ENCODE data around the gene OCA2.

Gene OCA2

DNA sequence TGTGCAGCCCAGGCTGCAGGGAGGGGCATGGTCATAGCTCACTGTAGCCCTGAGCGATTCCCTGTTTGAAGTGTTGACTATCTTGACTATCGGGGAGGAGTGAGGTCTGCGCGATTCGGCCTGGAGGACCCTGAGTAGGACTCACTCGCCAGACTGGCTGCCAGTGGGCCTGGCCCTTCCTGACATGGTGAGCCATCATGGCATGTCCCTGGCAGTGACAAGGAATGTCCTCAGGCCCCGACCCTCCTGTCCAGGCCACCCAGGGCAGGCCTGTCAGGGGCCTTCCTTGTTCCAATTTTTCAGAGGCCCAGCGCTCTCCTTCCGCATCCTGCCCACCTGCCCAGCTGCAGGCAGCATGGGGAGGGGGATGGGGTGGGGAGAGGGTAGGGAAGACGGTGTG is 5.2 kb upstream of the OCA2 start:
- H3K4me3 ChIP-seq (replicated peaks in 1 of 2; ENCODE audit: low read depth in 2 of 2, low read length in 2 of 2), result no peak overlapping the region
- DNase-seq (ENCODE audit: low read depth in 2 of 2), result no peak
- no peak for TF ChIP-seq CTCF (IDR thresholded peaks at IDR 0.05; ENCODE audit: low read depth, low read length)

GRCh38 chr15:28103831-28104230 is 4.7 kb upstream of the OCA2 start:
- H3K4me3 ChIP-seq (replicated peaks in 1 of 2; ENCODE audit: low read depth in 2 of 2, low read length in 2 of 2), result no peak overlapping the region
- DNase-seq (ENCODE audit: low read depth in 2 of 2), result no peak
- no peak for TF ChIP-seq CTCF (IDR thresholded peaks at IDR 0.05; ENCODE audit: low read depth, low read length)

GRCh38 chr15:28101983-28102441 is 2.9 kb upstream of the OCA2 start:
- DNase-seq (ENCODE audit: low read depth in 2 of 2), result no peak
- no peak for TF ChIP-seq CTCF (IDR thresholded peaks at IDR 0.05; ENCODE audit: low read depth, low read length)
- no peak overlapping the region for H3K4me3 ChIP-seq (replicated peaks in 1 of 2; ENCODE audit: low read depth in 2 of 2, low read length in 2 of 2)

DNA sequence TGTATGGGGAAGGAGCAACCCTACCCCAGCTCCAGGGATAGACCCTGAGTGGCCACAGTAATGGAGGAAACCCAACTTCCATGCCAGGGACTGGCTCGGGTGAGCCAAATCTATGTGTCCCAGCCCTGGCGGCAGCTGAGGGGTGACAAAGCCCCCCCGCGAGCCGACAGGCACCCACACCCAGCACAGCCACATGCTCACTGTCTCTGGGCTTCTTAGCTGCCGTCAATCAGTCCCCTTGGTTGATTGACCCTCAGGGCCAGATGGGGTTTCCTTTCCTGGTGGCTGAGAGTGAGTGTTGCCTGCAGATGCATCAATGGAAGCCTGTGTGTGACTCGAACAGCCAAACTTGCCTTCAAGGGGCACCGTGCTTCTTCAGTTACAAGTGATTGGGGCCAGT is 2.1 kb upstream of the OCA2 start:
- no peak for TF ChIP-seq CTCF (IDR thresholded peaks at IDR 0.05; ENCODE audit: low read depth, low read length)
- no peak overlapping the region for H3K4me3 ChIP-seq (replicated peaks in 1 of 2; ENCODE audit: low read depth in 2 of 2, low read length in 2 of 2)
- no peak for DNase-seq (ENCODE audit: low read depth in 2 of 2)

GRCh38 chr15:28100516-28101195 is 1.5 kb upstream of the OCA2 start:
- TF ChIP-seq CTCF (IDR thresholded peaks at IDR 0.05; ENCODE audit: low read depth, low read length), result no peak
- no peak for DNase-seq (ENCODE audit: low read depth in 2 of 2)
- H3K4me3 ChIP-seq (replicated peaks in 1 of 2; ENCODE audit: low read depth in 2 of 2, low read length in 2 of 2), result no peak overlapping the region

DNA sequence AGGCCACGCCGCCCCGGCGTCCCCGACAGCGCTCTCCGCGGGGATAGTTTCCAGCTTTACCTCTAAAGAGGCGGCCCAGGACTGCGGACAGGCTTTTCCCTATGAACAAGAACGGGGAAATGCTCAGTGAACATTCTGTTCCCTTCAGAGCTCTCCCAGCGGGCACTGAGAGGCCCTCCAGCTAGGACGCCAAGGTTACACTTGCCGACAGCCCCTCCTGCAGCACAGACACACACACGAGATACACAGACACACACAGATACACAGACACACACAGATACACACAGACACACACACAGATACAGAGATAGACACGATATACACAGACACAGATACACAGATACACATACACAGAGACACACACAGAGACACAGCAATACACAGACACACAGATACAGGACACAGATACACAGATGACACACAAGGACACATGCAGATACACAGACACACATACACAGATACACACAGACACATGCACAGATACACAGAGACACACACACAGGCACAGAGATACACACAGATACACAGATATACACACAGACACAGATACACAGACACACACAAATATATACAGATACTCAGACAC is 533 bp upstream of the OCA2 start:
- H3K4me3 ChIP-seq (replicated peaks in 1 of 2; ENCODE audit: low read depth in 2 of 2, low read length in 2 of 2), result no peak overlapping the region
- no peak for TF ChIP-seq CTCF (IDR thresholded peaks at IDR 0.05; ENCODE audit: low read depth, low read length)
- DNase-seq (ENCODE audit: low read depth in 2 of 2), result no peak

Measured in cardiac fibroblast (primary cell).